NCI-H526 (cell line): Measurements from ENCODE around the gene GRIK1.

Source experiments
- DNase-seq, 2 experiments: peaks; one replicate each; lab custom pipeline; 2025; lab: John Stamatoyannopoulos, UW

GRIK1 gene

DNA sequence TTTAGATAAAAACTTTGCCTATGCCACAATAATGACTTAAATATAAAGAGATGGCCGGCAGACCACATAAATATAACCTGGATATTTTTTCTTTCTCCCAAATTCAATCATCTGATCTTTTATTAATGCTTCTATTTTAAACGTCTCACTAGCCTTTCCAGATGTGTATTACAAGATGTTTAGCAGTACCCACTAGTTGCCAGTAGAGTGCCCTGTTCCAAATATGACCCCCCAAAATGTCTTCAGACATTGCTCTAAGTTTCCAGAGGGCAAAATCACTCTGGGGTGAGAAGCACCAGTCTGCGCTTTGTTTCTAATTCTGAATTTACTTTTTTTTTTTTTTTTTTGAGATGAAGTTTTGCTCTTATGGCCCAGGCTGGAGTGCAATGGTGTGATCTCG, 268.1 kb downstream of the GRIK1 start:
- DNase-seq: no peak

DNA sequence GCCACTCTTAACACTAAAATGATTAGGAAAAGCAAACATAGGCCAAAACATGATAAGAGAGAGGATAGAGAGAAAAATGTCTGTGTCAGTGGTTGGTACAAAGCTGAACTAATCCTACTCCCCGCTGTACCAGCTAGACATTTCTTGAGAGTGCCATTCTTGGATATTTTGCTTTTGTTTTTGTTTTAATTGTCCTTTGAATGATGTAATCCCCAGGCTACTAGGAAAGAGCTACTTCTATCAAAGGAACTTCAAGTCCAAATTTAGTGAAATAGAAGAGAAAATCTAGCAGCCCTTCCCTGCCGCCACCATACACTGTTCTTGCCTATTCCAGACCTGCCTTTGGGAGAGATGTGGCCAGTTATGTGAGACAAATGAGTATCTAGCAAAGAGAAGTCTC, 269.6 kb downstream of the GRIK1 start:
- DNase-seq: no peak

DNA sequence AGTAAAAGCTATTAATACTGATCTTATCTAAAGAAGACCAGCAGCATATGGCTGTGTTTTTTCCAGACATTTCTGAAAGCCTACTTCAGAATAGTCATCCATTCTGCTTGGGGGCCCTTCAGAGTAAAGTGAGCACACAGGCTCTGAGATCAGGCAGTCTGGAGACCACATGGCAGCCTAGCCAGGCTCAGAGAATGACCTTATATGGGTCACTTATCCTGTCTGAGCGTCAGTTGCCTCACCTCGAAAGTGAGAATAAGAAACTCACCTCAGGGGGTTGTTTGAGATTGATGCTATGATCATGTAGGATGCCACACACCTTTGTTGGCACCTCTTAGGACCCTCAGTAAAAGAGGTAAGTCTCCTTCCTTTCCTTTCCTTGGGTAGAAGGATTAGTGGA, 270.4 kb downstream of the GRIK1 start:
- DNase-seq: no peak

DNA sequence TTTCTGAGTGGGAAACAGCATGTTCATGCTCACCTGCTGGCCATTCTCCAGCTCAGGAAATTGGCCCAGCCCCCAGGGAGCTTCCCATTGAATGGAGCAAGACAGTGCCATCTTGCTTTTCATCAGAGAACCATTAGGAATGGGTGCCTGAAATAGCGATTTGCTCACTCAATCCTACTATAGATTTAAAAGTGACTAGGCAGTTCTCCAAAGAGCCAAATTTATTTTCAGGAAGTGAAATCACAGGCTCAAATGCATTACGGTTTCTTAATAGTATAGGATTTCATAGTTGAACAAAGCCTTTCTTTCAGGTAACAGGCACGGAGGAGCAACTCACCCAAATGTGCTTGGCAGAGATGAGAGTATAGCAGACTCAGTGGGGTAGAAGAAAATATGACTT, 272.1 kb downstream of the GRIK1 start:
- DNase-seq: no peak

DNA sequence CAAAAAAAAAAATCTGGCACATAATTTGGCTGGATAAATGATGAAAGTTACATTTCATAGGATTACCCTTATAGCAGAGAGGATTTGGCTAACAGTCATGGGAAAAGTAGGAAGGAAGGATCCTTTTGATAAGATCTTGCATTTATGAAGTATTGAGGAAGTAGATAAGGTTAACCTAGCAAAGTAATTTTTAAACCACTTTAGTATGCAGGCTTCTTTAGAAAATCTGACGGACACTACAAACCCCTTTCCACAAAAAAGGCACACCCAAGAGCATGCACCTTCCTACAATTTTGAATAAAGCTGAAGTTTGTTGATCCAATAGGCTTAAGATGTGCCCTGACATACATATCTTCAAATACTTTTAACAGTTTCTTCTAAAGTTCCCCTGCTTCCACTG, 275.2 kb downstream of the GRIK1 start:
- no peak for DNase-seq

DNA sequence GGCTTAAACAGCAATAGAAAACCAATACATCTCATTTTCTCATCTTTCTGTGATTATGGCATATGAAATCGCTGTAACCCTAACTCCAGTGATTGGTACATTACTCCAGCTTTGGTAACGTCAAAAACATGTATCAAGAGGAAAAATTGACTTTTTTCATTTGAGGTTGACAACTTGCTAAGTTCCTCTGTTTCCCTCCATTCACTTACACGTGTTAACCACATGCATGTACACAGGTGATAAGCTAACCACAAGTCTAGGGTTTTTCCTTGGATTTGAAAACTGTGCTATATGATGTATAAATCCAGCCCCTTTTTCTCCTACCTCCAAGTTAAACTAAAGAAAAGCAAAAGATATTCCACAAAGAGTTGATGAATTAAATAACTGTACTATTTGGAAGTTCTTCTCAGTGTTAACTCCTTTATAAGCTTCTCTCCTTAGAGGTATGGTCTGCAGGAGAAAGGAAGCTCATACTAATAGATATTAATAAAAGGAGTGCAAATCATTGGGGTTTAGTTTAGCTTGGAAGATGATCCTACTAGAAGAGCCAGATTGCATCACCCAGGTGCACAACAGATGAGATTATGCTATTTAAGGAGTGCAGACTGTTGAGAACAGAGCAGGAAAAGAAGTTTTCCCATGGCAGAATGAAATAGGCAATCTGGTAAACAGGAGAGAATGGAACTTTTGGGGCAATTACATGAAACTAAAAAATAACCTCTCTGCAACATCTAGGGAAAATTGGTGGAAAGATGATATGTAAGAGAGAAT, 277.9 kb downstream of the GRIK1 start:
- no peak for DNase-seq

DNA sequence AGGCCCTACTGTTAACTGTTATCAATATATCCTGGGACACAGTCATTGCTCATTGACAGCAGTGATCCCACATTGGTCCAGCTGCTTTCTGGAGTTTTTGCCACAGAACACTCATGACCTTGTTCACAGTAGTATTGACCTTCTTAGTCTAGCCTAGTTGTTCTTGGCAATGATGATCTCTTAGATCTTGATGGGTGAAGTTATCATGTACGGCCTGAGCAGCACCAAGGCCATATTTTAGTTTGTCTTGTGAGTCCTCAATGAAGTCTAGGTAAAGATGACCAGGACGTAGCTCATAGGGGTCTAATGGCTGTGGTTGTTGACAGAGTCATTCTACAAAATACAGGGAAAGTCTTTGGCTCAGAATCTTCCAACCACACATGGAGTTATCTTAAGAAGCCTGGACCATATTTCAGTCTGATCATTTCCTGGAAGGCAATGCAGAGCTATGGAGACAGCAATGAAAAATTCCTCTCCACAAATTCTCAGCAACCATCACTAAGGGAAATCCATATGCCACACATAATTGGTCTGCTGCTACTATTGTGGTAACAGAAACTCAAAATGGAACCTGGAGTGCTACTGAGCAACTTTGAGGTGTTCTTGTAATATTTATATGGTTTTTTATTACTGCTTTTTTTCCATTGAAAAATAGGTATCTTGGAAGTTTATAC, 279.6 kb downstream of the GRIK1 start:
- DNase-seq: no peak

DNA sequence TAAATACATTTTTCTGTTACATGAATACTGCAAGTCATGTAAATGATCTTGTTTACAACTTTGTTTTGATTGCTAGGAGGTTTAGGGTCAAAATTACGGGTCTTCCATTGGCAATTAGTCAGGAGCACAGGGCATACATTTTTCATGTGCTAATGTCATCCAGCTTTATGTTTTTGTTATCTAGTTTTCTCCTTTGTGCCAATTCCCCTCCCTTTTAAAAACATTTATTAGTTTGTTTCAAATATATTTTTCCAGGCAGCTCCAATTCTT, 280.9 kb downstream of the GRIK1 start:
- no peak for DNase-seq

DNA sequence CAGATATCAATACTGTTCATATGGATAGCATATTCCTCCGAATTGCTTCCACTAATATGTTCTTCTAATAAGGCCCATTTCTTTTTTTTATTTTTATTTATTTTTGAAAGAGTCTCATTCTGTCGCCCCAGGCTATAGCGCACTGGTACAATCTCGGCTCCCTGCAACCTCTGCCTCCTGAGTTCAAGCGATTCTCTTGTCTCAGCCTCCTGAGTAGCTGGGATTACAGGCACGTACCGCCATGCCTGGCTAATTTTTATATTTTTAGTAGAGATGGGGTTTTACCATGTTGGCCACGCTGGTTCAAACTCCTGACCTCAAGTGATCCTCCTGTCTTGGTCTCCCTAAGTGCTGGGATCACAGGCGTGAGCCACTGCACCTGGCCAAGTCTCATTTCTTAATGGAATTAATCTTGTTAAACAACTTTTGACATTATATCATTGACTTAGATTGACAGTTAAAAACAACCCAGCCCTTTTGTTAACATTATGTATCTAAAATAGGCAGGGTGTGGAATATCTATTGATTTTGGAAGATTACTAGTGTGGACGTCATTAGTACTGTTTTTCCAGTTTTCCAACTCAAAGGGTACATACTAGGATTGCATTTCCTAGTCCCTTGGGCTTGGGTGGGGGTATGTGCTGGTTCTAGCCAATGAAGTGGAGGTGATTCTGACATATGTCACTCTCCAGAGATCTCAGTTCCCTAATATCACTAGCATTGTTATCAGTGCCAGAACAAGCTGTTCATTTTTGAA, 281.4 kb downstream of the GRIK1 start:
- no peak for DNase-seq

DNA sequence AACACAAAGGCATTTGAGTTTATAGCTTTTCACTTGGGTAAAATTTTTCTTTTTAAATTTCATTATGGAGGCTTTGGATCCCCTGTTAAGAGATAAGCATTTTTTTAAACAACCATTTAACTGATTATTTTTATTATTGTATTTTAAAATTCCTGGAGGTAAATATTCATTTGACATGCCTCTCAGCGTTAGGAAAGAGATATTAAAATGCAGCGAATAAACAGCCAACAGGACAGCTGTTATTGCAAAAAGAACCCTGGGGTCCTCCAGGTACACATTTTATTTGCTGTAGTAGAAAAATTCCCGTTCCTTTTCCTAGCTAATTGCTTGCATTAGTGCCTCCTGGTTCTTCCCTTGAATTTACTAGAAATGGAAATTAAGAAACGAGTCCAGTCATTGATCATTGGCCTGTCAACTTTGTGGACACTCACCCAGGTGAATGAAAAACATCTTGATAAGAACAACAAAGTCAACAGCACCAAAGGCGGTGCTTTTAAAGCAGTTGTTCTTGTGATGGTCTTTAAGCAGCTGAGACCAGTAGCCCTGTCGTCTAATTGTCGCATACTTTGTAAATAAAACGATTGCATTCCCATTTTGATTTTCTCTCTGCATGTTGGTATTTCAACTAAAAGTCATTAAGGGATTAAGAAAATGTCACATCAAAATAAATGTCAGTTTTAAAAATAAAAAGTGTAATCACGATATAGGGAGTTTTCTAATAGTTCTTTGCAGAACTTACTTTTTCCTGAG, 282.4 kb downstream of the GRIK1 start:
- no peak for DNase-seq

DNA sequence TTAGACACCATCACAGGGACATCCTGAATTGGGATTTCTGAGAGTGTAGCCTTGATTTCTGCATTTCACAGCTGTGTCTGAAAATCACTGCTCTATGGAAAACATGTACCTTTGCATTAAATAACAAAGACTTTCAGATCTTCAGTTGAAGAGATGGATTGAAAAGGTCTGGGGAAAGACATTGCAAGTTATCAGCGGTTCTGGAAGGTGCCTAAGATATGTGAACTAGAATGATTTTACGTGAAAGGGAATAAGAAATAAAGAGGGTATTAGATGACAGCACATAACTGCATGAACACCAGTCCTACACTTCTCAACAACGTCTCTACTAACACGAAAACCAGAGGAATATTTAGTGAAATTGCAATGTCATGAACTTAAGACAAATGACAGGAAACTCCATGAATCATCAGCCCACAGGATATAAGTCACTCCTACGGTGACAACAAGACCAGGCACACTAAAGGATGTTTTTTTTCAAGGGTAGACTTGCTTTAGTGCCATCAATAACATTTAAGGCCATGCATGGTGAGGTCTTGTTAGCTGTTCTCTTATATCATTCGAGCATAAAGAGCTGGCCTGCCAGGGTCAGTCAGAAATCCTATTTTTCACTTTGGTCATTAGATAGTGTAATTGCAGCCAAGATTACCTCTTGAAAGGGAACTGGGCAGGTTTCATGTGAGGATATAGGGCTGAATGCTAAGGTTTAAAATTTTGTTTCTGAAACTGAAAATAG, 283.1 kb downstream of the GRIK1 start:
- DNase-seq: no peak

DNA sequence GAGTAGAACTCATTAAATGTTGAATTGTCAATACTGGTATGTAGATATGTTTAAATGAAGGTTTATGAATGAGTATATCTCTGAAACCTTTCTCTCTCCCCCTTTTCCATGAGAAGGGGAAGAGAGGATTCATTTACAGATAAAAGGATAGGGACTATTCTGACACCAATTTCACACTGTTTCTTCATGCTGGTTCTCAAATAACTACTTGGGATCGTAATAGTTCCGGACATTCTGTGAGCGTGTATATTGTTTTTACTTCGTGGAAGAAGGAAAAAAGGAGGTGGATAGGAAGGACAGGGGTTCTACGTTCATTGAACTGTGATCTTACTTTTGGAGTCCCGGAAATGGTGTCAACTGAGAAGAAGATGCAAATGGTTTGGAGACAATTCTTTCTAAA, 284.2 kb downstream of the GRIK1 start:
- no peak for DNase-seq

DNA sequence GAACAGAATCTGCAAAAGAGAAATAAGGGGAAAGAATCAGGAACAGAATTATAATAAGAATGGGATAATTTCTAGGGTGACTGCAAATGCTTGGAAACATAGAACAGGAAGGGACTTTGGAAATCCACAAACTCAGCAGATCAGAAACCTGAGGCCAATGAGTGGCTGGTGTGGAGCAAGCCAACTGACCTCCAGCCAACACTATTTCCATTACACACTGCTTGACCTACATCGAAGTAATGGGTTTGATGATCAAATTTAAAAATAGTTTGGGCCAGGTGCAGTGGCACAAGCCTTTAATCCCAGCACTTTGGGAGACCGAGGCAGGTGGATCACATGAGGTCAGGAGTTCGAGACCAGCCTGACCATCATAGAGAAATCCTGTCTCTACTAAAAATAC, 284.9 kb downstream of the GRIK1 start:
- DNase-seq: no peak

DNA sequence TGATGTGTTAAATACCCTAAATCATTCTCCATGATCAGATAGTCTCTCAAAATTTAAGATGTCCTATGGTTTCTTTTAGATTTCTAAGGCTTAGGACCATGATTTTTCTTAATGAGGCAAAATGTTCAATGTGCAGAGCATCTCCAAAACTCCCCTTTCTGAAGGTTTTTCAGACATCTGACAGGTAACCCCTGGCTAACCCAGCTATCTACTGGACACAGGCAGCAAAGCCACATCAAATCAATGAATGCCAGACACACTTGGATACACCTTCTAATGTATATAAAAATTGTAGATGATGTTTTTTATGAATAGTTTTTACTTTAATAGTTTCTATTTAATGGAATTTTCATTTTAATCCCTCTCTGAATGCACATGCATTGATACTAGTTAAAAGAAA, 285.6 kb downstream of the GRIK1 start:
- DNase-seq: no peak

DNA sequence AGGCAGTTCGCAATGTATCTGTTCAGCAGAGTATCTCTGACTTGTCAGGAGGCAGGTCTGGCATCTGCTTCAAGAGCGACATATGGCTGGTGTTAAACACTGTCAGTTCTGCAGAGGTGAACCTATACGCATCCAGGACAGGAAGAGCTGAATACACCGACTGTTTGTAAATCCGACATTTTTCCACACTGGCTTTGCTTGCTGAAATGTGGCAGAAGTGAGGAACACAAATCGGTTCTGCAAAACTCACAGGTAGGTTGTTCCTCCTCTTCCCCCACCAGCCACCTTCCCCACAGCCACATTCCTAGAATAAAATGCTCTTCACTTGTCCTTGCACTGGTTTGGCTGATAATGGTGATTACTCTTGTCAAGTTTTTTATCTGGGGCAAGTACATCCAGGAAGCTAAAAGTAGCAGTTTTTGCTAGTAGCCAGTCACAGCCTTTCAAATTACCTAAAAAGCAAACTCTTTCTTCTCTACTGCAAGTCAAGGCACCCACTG, 289.2 kb downstream of the GRIK1 start:
- no peak for DNase-seq

DNA sequence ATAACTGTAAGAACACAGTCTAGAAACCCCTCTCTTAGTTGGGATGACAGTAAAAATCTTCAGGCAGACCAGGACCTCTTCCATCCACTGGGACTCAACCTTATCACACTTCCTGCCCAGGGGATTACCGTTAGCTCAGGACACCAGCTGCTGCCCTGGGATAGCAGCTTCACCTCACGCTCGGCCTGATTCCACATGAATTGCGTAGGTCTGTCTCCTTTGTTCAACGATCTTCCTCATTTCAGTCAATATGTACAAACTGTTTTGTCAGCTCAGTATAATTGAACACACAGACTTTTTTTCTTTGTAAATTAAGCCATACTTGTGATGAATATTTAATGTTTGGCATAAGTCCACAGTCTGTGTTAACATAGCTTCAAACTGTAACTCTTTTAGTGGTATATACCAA, 290.4 kb downstream of the GRIK1 start:
- DNase-seq: no peak

DNA sequence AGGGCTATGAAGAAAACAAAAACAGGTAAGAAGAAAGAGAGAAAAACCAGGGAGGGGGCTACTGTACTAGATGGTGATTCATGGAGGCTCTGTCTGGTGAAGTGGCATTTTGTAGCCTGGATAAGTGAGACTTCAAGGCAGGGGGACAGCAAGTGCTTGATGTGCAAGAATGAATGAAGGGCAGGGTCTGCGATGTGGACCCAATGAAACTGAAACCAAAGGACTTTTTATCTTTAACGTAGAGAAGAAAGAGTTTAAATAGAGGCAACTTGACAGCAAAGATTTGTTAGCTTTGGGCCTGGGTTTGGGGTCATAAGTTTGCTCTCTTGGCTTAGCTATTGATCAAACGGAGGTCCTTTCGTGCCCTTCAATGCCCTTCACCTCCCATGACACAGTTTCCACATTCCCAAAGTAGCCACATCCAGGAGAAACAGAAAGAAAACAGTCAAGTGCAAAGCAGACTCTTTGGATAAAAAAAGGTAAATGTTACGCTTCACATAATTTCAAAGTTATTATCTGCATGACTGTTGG, 291.0 kb downstream of the GRIK1 start:
- DNase-seq: no peak

DNA sequence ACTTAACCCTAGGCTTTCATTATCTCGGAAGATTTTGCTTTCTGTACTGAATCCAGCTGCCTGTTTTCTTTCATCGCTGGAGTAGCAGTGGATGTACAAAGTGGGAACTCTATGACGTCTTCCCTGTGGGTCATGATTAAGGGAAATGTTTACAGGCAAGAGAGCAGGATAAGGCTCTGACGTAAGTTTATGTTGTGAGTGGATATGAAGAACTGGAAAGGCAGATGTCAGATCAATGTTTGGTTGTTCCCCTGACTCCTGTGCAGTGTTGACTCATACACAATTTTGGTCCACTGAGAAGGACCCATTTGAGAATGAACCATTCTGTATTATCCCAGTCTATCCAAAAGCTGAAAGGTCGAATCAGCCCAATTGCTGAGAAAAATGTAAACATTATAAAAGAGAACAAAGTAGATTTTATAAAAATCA, 292.4 kb downstream of the GRIK1 start:
- DNase-seq: no peak

DNA sequence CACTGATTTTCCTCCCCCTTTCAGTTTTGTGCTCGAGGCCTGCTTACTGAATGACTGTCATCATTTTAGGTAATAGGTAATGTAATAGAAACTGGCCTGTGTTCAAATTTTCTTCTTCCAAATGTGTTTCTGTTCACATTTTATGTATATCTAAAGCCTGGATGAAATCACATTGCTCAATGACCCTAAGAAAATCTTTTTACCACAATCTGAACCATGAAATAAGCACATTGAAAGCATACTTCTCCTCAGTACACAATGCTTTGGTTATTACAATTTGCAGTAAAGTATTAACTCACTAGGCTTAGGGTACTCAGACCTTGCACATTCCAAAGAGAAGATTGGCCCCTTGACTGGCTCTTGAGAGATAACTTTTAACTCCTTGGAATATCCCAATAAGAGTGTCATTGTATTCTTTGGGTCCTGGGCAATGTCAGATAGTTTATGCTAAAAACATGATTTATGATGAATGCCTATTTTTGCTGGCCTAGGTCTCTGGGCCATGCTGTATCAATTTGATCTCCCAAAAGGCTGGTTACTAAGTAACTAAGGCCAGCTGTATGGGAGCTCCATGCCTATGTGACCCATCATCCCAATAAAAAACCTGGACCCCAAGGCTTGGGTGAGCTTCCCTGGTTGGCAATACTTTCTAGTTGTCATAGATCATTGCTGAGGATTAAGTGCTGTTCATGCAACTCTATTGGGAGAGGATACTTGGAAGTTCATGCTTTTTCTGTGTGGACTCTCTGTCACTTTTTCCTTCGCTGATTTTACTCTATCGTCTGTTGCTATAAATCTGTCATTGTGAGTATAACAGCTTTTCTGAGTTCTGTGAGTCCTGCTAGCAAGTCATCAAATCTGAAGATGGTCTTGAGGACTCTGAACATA, 293.9 kb downstream of the GRIK1 start:
- DNase-seq: no peak

DNA sequence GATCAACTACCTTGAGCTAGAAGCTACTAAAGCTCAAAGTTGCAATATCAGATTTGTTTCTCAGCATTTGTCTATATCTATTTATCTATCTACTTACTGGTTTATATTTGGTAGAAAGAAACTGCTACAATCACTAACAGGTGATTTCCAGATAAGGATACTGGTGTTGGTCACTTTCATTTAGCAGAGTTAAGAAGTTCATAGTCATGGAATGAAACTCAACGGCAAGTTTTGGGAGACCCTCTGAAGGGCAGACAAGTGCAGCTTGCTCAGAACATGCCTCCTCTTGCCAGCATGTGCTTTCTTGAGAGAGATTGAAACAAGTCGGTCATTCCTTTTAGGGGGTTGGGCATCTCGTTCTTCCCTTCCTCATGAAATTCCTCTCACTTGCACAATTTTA, 296.5 kb downstream of the GRIK1 start:
- no peak for DNase-seq
